GM03348 (cell line): ENCODE results near the gene CDK11A.
A peak's percentile ranks its signal among the peaks of the same experiment; 100 is the strongest.
"Not testable (repeated sequence)": the region's sequence is repeated elsewhere in the genome, so short reads cannot be mapped to it uniquely, and the experiment has no call there.

ENCODE experiments used
- DNase-seq: peaks from one replicate; pipeline ENCODE4 v3.0.0; 2012; ENCODE audit warnings: low spot score

The CDK11A gene

DNA sequence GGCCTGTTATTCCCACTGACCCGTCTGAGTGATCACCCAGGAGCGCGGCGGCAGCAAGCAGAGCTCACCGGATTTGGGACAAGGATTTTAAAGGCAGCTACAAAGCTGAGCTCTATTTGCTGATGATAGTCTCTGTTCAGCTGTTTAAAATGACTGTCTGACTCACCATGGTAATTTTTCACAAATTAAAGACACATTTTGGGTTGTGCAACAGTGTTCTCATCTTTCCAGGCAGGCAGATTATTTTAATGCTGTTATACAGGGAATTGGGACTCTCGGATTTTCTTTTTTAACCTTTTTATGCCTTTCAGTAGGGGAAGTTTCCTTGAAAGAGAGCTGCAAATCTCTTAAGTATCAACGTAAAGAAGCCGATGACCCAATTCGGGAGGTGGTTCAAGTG lies 61.8 kb downstream of the CDK11A start:
- DNase-seq, result not testable (repeated sequence)

GRCh38 chr1:1658583-1659549 lies 65.3 kb downstream of the CDK11A start, which contains the start of gene CDK11B:
Gene CDK11B, minus strand, starts transcription at chr1:1659004. Its CDS starts 1,519 bp downstream, at chr1:1657485.
- DNase-seq, result peak; percentile 91
